A673 (cell line): ENCODE data around the gene ZGLP1.

ENCODE experiments used
- EZH2 ChIP-seq: fragments of 200-600 bp; sonication (generic); IDR thresholded peaks from 2 replicates; pipeline ENCODE4 v1.6.1; 2017; ENCODE audit warnings: borderline replicate concordance, low read depth, mild to moderate bottlenecking, mixed read lengths, antibody characterized with exemption, low read length; ENCODE audit not compliant: poor library complexity, severe bottlenecking
- TF ChIP-seq, protein P1 (sequence below): fragments of 300-800, 200-600 bp; sonication (generic); conservative IDR thresholded peaks from 2 replicates; pipeline ENCODE4 v1.5.1; 2017; ENCODE audit warnings: low read depth, mild to moderate bottlenecking, antibody characterized with exemption, low read length, moderate library complexity, mixed read lengths

DNA sequence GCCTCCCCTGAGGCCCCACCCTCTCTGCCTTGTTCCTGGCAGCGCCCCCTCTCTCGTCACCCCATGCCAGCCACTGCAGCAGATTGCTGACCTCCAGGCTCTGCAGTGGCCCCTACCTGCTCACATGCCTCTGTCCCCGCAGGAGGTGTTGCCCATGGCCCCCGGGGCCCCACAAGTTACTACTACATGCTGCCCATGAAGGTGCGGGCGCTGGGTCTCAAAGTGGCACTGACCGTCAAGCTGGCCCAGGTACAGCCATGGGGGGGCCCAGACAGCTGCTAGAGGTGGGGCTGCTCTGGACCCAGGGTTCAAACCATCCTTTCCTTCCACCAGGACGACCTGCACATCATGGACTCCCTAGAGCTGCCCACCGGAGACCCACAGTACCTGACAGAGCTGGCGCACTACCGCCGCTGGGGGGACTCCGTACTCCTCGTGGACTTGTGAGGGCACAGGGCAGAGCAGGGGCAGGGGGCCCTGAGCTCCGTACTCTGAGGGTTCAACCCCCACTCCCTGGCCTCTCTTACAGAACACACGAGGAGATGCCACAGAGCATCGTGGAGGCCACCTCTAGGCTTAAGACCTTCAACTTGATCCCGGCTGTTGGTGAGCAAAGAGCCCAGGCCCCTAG is 51.4 kb downstream of the ZGLP1 start:
- TF ChIP-seq, protein P1, sequence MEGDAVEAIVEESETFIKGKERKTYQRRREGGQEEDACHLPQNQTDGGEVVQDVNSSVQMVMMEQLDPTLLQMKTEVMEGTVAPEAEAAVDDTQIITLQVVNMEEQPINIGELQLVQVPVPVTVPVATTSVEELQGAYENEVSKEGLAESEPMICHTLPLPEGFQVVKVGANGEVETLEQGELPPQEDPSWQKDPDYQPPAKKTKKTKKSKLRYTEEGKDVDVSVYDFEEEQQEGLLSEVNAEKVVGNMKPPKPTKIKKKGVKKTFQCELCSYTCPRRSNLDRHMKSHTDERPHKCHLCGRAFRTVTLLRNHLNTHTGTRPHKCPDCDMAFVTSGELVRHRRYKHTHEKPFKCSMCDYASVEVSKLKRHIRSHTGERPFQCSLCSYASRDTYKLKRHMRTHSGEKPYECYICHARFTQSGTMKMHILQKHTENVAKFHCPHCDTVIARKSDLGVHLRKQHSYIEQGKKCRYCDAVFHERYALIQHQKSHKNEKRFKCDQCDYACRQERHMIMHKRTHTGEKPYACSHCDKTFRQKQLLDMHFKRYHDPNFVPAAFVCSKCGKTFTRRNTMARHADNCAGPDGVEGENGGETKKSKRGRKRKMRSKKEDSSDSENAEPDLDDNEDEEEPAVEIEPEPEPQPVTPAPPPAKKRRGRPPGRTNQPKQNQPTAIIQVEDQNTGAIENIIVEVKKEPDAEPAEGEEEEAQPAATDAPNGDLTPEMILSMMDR: no peak
- no peak for TF ChIP-seq EZH2
